ENCODE measurements around the gene PDE6B. TPM values are rescaled to one million over a fixed set of nuclear protein-coding genes. Genes with fewer than 3 reads are reported as not detected.

PDE6B gene
- total RNA-seq, 4 donors from 2014 or later = not detected

- no peaks in the 10 kb centered on the region for H3K4me1 ChIP-seq
- no peak overlapping the region for H3K27ac ChIP-seq
- in situ Hi-C loops (cut with MboI; ENCODE audit: low sequenced_read_pairs in 4 of 4) (no loop called here), intact Hi-C loops (cut with DNase I; ENCODE audit: low total_unique reads) (no loop called here)
- TF ChIP-seq POLR2A (IDR thresholded peaks at IDR 0.05) = no peak
- TF ChIP-seq CTCF (IDR thresholded peaks at IDR 0.05 in 4 of 5, conservative IDR thresholded peaks at IDR 0.05 in 1 of 5) = no peak
- ATAC-seq (no peak), DNase-seq (no peak)
- H3K36me3 ChIP-seq = no peaks in the 10 kb centered on the region
- H3K27me3 ChIP-seq = peaks cover 32 to 41% (median 35%) of the 10 kb centered on the region in 3 donors
- peaks cover 0 to 9% (median 0%) of the 10 kb centered on the region in 3 donors for H3K9me3 ChIP-seq
- H3K4me3 ChIP-seq = no peak overlapping the region
Observed at GRCh38 chr4:578451-579443, 46.6 kb upstream of the PDE6B start.

- no peak overlapping the region for H3K4me3 ChIP-seq
- no peak for DNase-seq
- no peaks in the 10 kb centered on the region for H3K4me1 ChIP-seq
- peaks cover 0 to 12% (median 0%) of the 10 kb centered on the region in 3 donors for H3K9me3 ChIP-seq
- in situ Hi-C loops (cut with MboI; ENCODE audit: low sequenced_read_pairs in 4 of 4) (no loop called here), intact Hi-C loops (cut with DNase I; ENCODE audit: low total_unique reads) (no loop called here)
- no peak overlapping the region for H3K27ac ChIP-seq
- H3K36me3 ChIP-seq = no peaks in the 10 kb centered on the region
- no peak for TF ChIP-seq CTCF (IDR thresholded peaks at IDR 0.05 in 4 of 5, conservative IDR thresholded peaks at IDR 0.05 in 1 of 5)
- peaks cover 25 to 32% (median 26%) of the 10 kb centered on the region in 3 donors for H3K27me3 ChIP-seq
- no peak for ATAC-seq
Observed at GRCh38 chr4:579543-580175, 45.7 kb upstream of the PDE6B start.

DNA sequence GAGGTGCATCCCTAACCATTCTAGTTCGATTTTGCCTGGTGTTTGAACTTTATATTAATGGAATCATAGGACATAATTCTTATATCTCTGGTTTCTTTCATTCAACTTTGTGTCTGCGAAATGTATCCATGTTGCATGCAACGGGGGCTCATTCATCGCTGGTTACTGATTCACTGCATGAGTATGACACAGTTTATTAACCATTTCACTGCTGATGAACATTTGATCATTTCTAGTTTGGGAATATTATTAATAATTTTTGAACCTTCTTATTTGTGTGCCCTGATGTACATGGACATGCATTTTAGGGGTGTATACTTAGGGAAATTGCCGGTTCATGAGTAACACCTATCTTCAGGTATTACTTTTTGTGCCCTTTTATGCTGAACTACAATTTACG, 44.2 kb upstream of the PDE6B start:
- H3K36me3 ChIP-seq = no peaks in the 10 kb centered on the region
- H3K4me3 ChIP-seq = no peak overlapping the region
- no peak for TF ChIP-seq POLR2A (IDR thresholded peaks at IDR 0.05)
- no peak for TF ChIP-seq CTCF (IDR thresholded peaks at IDR 0.05 in 4 of 5, conservative IDR thresholded peaks at IDR 0.05 in 1 of 5)
- intact Hi-C loops (cut with DNase I; ENCODE audit: low total_unique reads) = no loop called here
- ATAC-seq (no peak), DNase-seq (no peak)
- peaks cover 0 to 12% (median 0%) of the 10 kb centered on the region in 3 donors for H3K9me3 ChIP-seq
- in situ Hi-C loops (cut with MboI; ENCODE audit: low sequenced_read_pairs in 4 of 4) = no loop called here
- no peak overlapping the region for H3K27ac ChIP-seq
- H3K4me1 ChIP-seq = no peaks in the 10 kb centered on the region
- H3K27me3 ChIP-seq = peaks cover 23 to 29% (median 23%) of the 10 kb centered on the region in 3 donors

DNA sequence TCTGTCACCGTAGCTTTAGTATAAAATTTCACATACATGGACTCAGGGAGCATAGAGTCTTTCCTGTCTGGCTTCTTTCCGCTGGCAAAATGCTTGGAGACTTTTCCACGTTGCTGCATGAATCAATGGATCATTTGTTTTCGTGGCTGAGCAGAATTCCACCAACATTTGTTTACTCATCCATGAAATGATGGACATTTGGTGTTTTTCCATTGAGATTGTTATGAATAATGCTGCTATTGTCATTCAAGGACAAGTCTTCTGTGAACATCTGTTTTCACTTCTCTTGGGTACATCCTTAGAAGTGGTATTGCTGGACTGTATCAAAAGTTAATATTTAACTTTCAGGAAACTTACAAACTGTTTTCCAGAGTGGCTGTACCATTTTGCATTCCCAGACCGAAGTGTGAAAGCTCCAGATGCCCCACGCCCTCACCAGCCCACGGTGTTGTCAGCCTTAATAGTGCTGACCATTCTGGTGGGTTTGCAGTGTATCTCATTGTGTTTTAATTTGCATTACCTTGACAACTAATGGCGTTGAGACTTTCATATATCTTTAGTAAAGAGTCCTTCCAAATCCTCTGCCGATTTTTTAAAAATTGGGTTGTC, 43.5 kb upstream of the PDE6B start:
- Histone ChIP-seq H3K27me3 (peaks cover 20 to 29% (median 23%) of the 10 kb centered on the region in 3 donors), H3K36me3 (no peaks in the 10 kb centered on the region), H3K4me3 (no peak overlapping the region), H3K4me1 (no peaks in the 10 kb centered on the region), H3K9me3 (peaks cover 0 to 12% (median 0%) of the 10 kb centered on the region in 3 donors), H3K27ac (no peak overlapping the region)
- no peak for ATAC-seq
- no peak for DNase-seq
- in situ Hi-C loops (cut with MboI; ENCODE audit: low sequenced_read_pairs in 4 of 4) (no loop called here), intact Hi-C loops (cut with DNase I; ENCODE audit: low total_unique reads) (no loop called here)
- no peak for TF ChIP-seq CTCF (IDR thresholded peaks at IDR 0.05 in 4 of 5, conservative IDR thresholded peaks at IDR 0.05 in 1 of 5)
- TF ChIP-seq POLR2A (IDR thresholded peaks at IDR 0.05) = no peak

Data from gastrocnemius medialis (tissue), 4 donors.